Stimulated activated CD4-positive, alpha-beta T cell treated with anti-CD3 and anti-CD28 coated beads, Interleukin-1b, Interleukin-23, amount 100 ng/mL, for 48 hours (primary cell): ENCODE data around the gene LRRTM2.
A peak's percentile ranks its signal among the peaks of the same experiment; 100 is the strongest.

Experiments
- DNase-seq: peaks from one replicate; pipeline ENCODE4 v3.0.0-alpha.2; 2020

Gene LRRTM2

DNA sequence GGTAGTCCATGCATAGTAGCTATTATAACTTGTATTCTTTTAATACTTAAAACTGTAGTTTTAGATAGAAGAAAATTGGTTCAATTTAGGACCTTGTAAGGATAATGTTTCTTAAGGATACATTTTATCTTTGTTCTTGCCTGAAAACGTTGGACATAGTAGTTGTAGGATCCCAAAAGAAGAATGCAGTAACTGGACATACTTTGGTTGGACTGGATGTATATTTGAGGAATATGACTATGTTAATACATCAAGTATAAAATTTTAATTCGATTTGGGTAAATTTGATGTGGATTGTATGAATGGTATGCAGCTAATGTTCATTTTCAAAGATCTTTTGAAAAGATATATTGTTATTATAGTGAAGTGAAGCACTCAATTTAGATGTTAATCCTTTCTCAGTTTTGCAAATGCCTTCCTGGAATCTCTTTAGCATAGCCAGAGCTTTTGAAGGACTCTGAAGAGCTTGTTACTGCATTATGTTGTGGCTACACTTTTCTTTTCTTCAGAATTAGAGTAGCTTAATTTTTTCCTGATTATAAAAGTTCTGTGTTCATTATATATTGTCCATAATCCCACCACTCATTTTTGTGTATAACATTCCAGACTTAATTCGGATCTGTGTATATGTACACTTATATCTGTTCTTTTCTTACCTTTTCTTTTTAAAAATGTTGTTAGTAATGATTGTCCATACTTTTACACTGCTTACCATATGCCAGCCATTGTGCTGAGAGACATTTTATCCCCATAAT is 41.2 kb downstream of the LRRTM2 start:
- DNase-seq: no peak

- no peak for DNase-seq
These were observed 42.1 kb downstream of the LRRTM2 start for GRCh38 chr5:138833080-138833479.

DNA sequence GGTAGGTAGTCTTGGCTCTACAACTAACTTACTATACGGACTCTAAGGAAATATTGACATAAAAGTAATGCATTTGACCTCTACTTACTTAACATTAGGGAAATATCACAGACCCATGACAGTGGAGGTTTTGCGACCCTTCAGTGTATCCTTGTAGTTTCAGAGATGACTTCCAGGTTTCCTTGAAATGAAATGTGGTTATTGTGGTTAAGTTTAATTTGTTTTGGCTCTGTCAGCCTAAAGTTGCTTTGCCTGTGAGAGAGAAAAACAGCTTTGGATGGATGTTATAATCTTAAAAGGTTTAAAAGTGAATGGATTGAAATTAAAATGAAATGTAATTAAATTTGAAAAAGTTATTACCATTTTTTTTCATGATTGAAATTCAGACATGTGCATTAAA is 42.9 kb downstream of the LRRTM2 start:
- no peak for DNase-seq

- no peak for DNase-seq
These were observed 43.4 kb downstream of the LRRTM2 start for GRCh38 chr5:138831703-138832102.

DNA sequence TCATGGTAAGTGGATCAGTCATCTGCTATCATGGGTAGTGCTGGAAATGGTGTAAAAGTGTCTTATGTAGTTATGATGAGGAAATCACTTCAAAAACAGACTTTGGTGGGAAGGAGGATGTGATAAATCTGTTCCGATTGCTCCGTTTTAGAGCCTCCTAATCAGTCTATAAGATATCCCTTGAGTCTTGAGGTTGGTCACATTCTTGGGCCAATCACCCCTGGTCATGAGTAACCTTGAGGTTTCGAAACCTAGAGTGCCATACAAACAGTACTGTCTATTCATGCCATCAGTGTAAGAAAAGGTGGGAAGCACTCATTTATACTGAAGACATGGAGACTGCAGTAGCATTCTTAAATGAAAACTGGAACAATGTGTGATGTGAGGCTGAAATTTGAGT is 45.8 kb downstream of the LRRTM2 start:
- no peak for DNase-seq

DNA sequence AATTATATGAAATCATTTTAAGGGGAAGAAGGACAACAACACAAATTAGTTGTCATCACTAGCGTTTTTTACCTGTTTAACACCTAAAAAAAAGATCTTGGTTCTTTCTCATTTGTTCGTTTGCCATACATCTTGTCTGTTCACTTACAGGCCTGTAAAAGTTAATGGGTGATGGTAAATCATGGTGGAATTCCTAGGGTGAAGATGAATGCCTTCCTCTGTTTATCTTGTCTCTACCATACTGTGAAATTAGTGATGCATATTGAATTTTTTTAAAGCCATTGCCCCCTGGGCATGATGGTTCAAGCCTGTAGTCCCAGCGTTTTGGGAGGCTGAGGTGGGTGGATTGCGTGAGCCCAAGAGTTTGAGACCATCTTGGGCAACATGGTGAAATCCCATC is 46.6 kb downstream of the LRRTM2 start:
- no peak for DNase-seq

GRCh38 chr5:138824924-138825863 is 49.9 kb downstream of the LRRTM2 start:
- DNase-seq: peak; percentile 2

DNA sequence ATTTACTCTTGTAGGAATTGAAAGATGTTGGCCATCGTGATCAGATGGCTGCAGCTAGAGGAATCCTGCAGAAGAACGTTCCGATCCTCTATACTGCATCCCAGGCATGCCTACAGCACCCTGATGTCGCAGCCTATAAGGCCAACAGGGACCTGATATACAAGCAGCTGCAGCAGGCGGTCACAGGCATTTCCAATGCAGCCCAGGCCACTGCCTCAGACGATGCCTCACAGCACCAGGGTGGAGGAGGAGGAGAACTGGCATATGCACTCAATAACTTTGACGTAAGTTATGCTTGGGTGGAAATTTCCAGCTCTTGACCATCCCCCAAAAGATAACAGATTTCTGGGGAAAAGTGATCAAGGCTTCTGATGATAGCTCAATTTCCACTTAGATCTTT is 50.6 kb downstream of the LRRTM2 start:
- peak; percentile 1 for DNase-seq

- DNase-seq: no peak
These were observed 54.4 kb downstream of the LRRTM2 start for GRCh38 chr5:138820695-138821094.

- no peak for DNase-seq
These were observed 56.1 kb downstream of the LRRTM2 start for GRCh38 chr5:138819081-138819480.
